ENCODE data around the gene LRRC36.

LRRC36 gene

DNA sequence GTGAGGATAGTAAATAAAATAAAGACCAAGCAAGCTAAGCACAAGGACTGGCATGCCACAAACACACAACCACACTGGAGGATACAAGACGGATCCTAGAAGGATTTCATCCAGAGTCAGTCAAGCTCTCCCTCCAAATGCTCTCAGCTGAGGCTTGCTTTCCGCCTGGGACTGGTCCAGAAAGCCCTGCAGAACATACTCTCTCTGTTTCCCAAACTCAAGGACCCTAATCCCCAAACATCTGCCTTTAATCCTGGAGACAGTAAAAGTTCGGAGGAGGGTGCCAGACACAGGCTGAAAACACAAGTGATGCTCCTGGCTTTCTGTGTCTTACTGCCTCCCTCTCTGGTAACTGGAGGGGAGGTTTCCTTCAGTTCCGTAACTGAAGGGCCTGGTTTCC, 99.0 kb downstream of the LRRC36 start:
- no peaks in the 10 kb centered on the region for H3K9me2 ChIP-seq (replicated peaks; ENCODE audit: insufficient read depth, low read length)
- no peak overlapping the region for H2AFZ ChIP-seq (ENCODE audit: low read length)
- H3K9ac ChIP-seq (ENCODE audit: low read length) = no peak overlapping the region
- H3K27me3 ChIP-seq (replicated peaks; ENCODE audit: insufficient read depth, low read length) = peaks cover 62% of the 10 kb centered on the region
- H3K4me1 ChIP-seq (ENCODE audit: low read length) = no peaks in the 10 kb centered on the region
- H3F3A ChIP-seq (ENCODE audit: insufficient read depth, low read length) = no peaks in the 10 kb centered on the region
- TF ChIP-seq, protein P1, sequence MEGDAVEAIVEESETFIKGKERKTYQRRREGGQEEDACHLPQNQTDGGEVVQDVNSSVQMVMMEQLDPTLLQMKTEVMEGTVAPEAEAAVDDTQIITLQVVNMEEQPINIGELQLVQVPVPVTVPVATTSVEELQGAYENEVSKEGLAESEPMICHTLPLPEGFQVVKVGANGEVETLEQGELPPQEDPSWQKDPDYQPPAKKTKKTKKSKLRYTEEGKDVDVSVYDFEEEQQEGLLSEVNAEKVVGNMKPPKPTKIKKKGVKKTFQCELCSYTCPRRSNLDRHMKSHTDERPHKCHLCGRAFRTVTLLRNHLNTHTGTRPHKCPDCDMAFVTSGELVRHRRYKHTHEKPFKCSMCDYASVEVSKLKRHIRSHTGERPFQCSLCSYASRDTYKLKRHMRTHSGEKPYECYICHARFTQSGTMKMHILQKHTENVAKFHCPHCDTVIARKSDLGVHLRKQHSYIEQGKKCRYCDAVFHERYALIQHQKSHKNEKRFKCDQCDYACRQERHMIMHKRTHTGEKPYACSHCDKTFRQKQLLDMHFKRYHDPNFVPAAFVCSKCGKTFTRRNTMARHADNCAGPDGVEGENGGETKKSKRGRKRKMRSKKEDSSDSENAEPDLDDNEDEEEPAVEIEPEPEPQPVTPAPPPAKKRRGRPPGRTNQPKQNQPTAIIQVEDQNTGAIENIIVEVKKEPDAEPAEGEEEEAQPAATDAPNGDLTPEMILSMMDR (IDR thresholded peaks at IDR 0.05; ENCODE audit: low read length) = no peak
- TF ChIP-seq EZH2phosphoT487 (IDR thresholded peaks at IDR 0.05; ENCODE audit: low read length) (no peak), EZH2 (optimal IDR thresholded peaks at IDR 0.05; ENCODE audit: low read depth, low read length) (no peak)
- H3K36me3 ChIP-seq (replicated peaks; ENCODE audit: insufficient read depth, low read length) = no peaks in the 10 kb centered on the region
- no peaks in the 10 kb centered on the region for H3K9me3 ChIP-seq (replicated peaks; ENCODE audit: insufficient read depth, low read length)
- no peaks in the 10 kb centered on the region for H4K20me1 ChIP-seq (ENCODE audit: insufficient read depth, low read length)
- no peak overlapping the region for H3K4me3 ChIP-seq (ENCODE audit: low read length)
- no peak overlapping the region for H3K27ac ChIP-seq (ENCODE audit: low read length)
- no peak overlapping the region for H3K4me2 ChIP-seq (ENCODE audit: low read depth, low read length)
- DNase-seq = no peak
- no peaks in the 10 kb centered on the region for H3K79me2 ChIP-seq (ENCODE audit: low read length)

GRCh38 chr16:67426022-67426421, 99.4 kb downstream of the LRRC36 start:
- Histone ChIP-seq H3K4me1 (ENCODE audit: low read length) (no peaks in the 10 kb centered on the region), H3K4me2 (ENCODE audit: low read depth, low read length) (no peak overlapping the region), H3K27me3 (replicated peaks; ENCODE audit: insufficient read depth, low read length) (peaks cover 63% of the 10 kb centered on the region), H3K79me2 (ENCODE audit: low read length) (no peaks in the 10 kb centered on the region), H3K4me3 (ENCODE audit: low read length) (no peak overlapping the region), H3K27ac (ENCODE audit: low read length) (no peak overlapping the region), H3K9me3 (replicated peaks; ENCODE audit: insufficient read depth, low read length) (no peaks in the 10 kb centered on the region), H3K9me2 (replicated peaks; ENCODE audit: insufficient read depth, low read length) (no peaks in the 10 kb centered on the region), H2AFZ (ENCODE audit: low read length) (no peak overlapping the region), H3K9ac (ENCODE audit: low read length) (no peak overlapping the region), H4K20me1 (ENCODE audit: insufficient read depth, low read length) (no peaks in the 10 kb centered on the region), H3K36me3 (replicated peaks; ENCODE audit: insufficient read depth, low read length) (no peaks in the 10 kb centered on the region), H3F3A (ENCODE audit: insufficient read depth, low read length) (no peaks in the 10 kb centered on the region)
- TF ChIP-seq EZH2phosphoT487 (IDR thresholded peaks at IDR 0.05; ENCODE audit: low read length) (no peak), EZH2 (optimal IDR thresholded peaks at IDR 0.05; ENCODE audit: low read depth, low read length) (no peak)
- TF ChIP-seq, protein P1 (IDR thresholded peaks at IDR 0.05; ENCODE audit: low read length) = no peak
- no peak for DNase-seq

DNA sequence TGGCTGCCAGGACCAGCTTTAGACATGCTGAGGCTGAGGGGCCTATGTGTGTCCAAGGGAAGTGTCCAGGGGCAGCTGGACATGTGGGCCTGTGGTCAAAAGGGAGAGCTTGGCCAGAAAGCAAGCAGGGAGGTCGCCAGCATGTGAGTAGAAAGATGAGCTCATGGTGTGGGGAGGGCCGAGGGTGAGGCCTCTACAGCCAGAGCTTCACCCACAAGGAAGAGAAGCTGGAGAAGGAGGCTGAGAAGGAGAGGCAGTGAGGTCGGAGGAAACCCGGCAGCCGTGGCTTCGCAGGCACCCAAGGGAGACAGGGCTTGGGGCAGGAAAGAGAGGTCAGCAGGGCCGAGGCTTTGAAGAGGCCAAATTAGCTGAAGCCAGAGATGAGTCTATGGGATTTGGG, 100.3 kb downstream of the LRRC36 start:
- TF ChIP-seq EZH2 (optimal IDR thresholded peaks at IDR 0.05; ENCODE audit: low read depth, low read length) (no peak), EZH2phosphoT487 (IDR thresholded peaks at IDR 0.05; ENCODE audit: low read length) (no peak)
- TF ChIP-seq, protein P1 (IDR thresholded peaks at IDR 0.05; ENCODE audit: low read length) = no peak
- H3K4me1 ChIP-seq (ENCODE audit: low read length) = no peaks in the 10 kb centered on the region
- no peaks in the 10 kb centered on the region for H3K36me3 ChIP-seq (replicated peaks; ENCODE audit: insufficient read depth, low read length)
- no peaks in the 10 kb centered on the region for H4K20me1 ChIP-seq (ENCODE audit: insufficient read depth, low read length)
- H3K9me3 ChIP-seq (replicated peaks; ENCODE audit: insufficient read depth, low read length) = no peaks in the 10 kb centered on the region
- H3K27me3 ChIP-seq (replicated peaks; ENCODE audit: insufficient read depth, low read length) = peaks cover 63% of the 10 kb centered on the region
- H3K79me2 ChIP-seq (ENCODE audit: low read length) = no peaks in the 10 kb centered on the region
- no peak for DNase-seq
- H2AFZ ChIP-seq (ENCODE audit: low read length) = no peak overlapping the region
- no peak overlapping the region for H3K9ac ChIP-seq (ENCODE audit: low read length)
- no peaks in the 10 kb centered on the region for H3F3A ChIP-seq (ENCODE audit: insufficient read depth, low read length)
- H3K4me2 ChIP-seq (ENCODE audit: low read depth, low read length) = no peak overlapping the region
- no peaks in the 10 kb centered on the region for H3K9me2 ChIP-seq (replicated peaks; ENCODE audit: insufficient read depth, low read length)
- no peak overlapping the region for H3K27ac ChIP-seq (ENCODE audit: low read length)
- H3K4me3 ChIP-seq (ENCODE audit: low read length) = no peak overlapping the region
